Parathyroid adenoma (tissue), 2 donors: Measurements from ENCODE around the gene KRTAP5-1.

Experiments used
- H2AFZ ChIP-seq: fragments of 300-600 bp; sonication (generic); one replicate; pipeline ENCODE4 v1.7.0; 2017; ENCODE audit warnings: antibody characterized with exemption, mild to moderate bottlenecking
- H3K27ac ChIP-seq: fragments of 300-600 bp; sonication (generic); one replicate; pipeline ENCODE4 v1.7.0; 2017
- H3K27me3 ChIP-seq: fragments of 300-600 bp; sonication (generic); one replicate; pipeline ENCODE4 v1.7.0; 2017; ENCODE audit warnings: low read length; ENCODE audit not compliant: control insufficient read depth, insufficient read depth
- H3K36me3 ChIP-seq: fragments of 300-600 bp; sonication (generic); one replicate; pipeline ENCODE4 v1.7.0; 2017; ENCODE audit warnings: low read length; ENCODE audit not compliant: control insufficient read depth, insufficient read depth
- H3K4me1 ChIP-seq: fragments of 300-600 bp; sonication (generic); one replicate; pipeline ENCODE4 v1.7.0; 2017; ENCODE audit warnings: control low read depth
- H3K4me2 ChIP-seq: fragments of 300-600 bp; sonication (generic); one replicate; pipeline ENCODE4 v1.7.0; 2017; ENCODE audit warnings: low read length
- H3K4me3 ChIP-seq: fragments of 300-600 bp; sonication (generic); one replicate; pipeline ENCODE4 v1.7.0; 2017; ENCODE audit warnings: low read depth, low read length
- H3K79me2 ChIP-seq: fragments of 300-600 bp; sonication (generic); one replicate; pipeline ENCODE4 v1.7.0; 2017; ENCODE audit warnings: control low read depth
- H3K9ac ChIP-seq: fragments of 300-600 bp; sonication (generic); one replicate; pipeline ENCODE4 v1.7.0; 2017; ENCODE audit warnings: mild to moderate bottlenecking
- H3K9me3 ChIP-seq: fragments of 300-600 bp; sonication (generic); one replicate; pipeline ENCODE4 v1.7.0; 2017; ENCODE audit warnings: low read length; ENCODE audit not compliant: control insufficient read depth
- TF ChIP-seq, protein P1 (sequence below): fragments of 300-600 bp; sonication (generic); IDR thresholded peaks from one replicate; pipeline ENCODE4 v1.7.0; 2017; ENCODE audit warnings: antibody characterized with exemption, mild to moderate bottlenecking
- donor health status: primary hyperparathyroidism.

KRTAP5-1 gene

DNA sequence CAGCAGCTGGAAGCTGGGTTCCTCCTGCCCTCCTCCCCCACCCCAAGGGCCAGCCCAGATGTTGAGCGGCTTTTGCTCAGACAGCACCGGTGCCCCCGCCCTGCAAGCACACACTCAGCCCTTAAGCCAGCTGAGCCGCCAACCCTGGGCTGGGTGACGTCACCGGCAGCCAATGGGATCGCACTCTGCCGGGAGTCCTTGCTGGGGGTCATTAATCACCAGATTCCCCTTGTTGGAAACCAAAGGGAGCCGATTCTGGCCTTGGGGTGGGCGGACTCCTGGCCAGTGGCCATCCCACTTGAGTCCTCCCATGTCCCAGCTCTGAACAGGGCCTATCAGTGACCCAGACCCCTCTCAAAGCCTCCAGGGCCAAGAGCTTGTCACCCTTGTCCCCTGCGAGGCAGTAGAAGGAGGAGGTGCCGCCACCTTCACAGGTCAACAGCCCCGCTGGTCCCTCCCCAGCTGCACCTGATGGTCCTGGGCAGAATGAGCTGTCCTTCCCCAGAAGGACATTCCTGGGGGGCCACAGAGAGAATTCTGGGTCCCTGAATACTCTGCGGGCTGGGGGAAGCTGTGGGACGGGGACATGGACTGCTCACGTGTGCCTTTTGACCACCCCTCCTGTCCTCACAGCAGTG lies 20.4 kb downstream of the KRTAP5-1 start:
- H3K4me2 ChIP-seq = no peak overlapping the region
- H3K9me3 ChIP-seq = no peaks in the 10 kb centered on the region
- H3K27ac ChIP-seq = no peak overlapping the region
- H3K4me1 ChIP-seq = no peaks in the 10 kb centered on the region
- no peak overlapping the region for H3K4me3 ChIP-seq
- no peaks in the 10 kb centered on the region for H3K36me3 ChIP-seq
- H3K9ac ChIP-seq = no peak overlapping the region
- TF ChIP-seq, protein P1, sequence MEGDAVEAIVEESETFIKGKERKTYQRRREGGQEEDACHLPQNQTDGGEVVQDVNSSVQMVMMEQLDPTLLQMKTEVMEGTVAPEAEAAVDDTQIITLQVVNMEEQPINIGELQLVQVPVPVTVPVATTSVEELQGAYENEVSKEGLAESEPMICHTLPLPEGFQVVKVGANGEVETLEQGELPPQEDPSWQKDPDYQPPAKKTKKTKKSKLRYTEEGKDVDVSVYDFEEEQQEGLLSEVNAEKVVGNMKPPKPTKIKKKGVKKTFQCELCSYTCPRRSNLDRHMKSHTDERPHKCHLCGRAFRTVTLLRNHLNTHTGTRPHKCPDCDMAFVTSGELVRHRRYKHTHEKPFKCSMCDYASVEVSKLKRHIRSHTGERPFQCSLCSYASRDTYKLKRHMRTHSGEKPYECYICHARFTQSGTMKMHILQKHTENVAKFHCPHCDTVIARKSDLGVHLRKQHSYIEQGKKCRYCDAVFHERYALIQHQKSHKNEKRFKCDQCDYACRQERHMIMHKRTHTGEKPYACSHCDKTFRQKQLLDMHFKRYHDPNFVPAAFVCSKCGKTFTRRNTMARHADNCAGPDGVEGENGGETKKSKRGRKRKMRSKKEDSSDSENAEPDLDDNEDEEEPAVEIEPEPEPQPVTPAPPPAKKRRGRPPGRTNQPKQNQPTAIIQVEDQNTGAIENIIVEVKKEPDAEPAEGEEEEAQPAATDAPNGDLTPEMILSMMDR = no peak
- no peaks in the 10 kb centered on the region for H3K27me3 ChIP-seq
- no peaks in the 10 kb centered on the region for H3K79me2 ChIP-seq
- no peak overlapping the region for H2AFZ ChIP-seq

DNA sequence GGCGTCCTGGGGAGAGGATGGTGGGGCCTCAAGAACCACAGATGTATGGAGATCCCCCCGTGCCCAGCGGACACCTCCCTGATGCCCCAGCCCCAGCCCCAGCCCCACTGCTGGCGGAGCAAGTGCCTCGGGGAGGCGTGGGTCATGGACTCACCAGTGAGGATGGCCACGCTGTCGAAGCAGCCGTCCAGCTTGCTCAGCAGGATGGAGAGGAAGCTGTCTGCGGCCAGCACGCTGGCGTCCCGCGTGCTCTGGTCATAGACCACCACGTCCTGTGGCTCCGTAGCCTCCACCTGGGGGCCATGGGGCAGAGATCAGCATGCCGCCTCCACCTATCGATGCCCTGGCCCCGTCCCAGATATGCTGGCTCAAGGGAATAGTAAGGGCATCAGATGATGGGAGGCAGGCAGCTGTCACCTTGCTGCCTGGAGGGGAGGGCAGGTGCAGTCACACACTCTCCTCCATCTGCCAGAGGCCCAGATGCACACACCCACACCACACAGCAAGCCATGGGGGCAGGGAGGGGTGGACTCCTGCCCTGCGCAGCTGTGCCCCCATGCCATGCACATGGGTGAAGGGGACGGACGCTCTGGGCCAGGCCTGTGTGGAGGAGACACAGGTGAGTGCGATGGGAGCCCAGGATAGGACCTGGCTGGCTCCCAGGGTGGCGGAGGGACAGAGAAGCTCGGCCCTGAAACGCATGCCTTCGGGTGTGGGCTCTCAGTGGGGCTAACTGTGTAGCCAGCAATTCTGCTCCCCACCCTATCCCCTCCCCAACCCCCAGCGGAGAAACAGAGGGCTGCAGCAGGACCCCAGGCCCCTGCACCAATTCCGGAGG lies 21.2 kb downstream of the KRTAP5-1 start:
- H3K4me2 ChIP-seq = no peak overlapping the region
- TF ChIP-seq, protein P1 = no peak
- no peaks in the 10 kb centered on the region for H3K79me2 ChIP-seq
- no peaks in the 10 kb centered on the region for H3K4me1 ChIP-seq
- no peaks in the 10 kb centered on the region for H3K27me3 ChIP-seq
- no peak overlapping the region for H3K9ac ChIP-seq
- H2AFZ ChIP-seq = no peak overlapping the region
- no peaks in the 10 kb centered on the region for H3K9me3 ChIP-seq
- H3K36me3 ChIP-seq = no peaks in the 10 kb centered on the region
- H3K27ac ChIP-seq = no peak overlapping the region
- H3K4me3 ChIP-seq = no peak overlapping the region

DNA sequence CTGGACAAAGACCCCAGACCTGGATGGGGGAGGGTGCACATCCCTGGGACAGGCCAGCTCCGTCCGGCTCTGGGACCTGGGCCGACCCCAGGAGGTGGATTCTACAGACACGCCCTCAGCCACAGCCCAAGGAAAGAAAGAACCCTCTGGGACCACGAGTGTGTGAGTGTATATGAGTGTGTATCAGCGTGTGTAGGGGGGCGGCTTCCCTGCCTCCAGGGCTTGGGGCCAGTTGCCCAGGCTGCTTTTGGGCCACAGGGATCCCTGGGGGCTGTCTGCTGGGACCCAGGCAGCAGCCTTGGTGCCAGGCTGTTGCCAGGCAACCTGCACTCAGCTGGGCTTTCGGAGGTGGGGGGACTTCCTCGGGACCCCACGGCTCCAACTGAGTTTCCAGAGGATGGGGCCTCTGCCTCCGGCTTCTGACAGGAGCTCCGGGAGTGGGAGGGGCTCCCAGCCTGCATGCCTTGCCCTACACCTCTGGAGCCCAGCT lies 21.9 kb downstream of the KRTAP5-1 start:
- H3K36me3 ChIP-seq = no peaks in the 10 kb centered on the region
- no peaks in the 10 kb centered on the region for H3K27me3 ChIP-seq
- H3K9ac ChIP-seq = no peak overlapping the region
- no peaks in the 10 kb centered on the region for H3K4me1 ChIP-seq
- no peak overlapping the region for H3K4me2 ChIP-seq
- H3K27ac ChIP-seq = no peak overlapping the region
- H2AFZ ChIP-seq = no peak overlapping the region
- H3K79me2 ChIP-seq = no peaks in the 10 kb centered on the region
- TF ChIP-seq, protein P1 = no peak
- no peak overlapping the region for H3K4me3 ChIP-seq
- H3K9me3 ChIP-seq = no peaks in the 10 kb centered on the region

DNA sequence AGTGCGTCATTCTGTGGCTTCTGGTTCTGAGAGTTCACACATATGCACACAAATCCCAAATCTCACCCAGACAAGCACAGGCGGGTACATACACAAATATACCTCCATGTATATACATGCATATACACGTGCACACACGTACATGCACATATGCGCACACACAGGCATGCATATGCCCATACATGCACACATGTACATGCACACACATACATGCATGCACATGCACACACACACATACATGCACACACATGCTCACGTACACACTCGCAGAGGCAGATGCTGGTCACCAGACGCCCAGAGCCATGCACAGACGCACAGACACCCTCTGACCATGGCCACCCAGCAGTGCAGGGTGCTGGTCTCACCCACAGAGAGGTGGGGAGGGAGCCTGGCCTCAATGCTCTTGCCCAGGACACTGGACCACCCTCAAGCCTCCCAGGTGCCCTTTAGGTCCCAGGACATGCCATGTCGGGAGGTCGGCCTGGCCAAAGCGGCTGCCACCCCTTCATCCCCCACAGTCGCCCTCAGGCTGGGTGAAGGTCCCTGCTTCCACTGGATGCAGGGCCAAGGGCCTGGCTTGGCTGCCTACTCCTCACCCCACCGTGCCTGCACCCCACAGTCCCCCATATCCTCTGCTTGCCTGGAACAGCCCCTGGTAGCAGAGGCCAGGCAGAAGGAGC lies 22.5 kb downstream of the KRTAP5-1 start:
- Histone ChIP-seq H3K4me1 (no peaks in the 10 kb centered on the region), H3K36me3 (no peaks in the 10 kb centered on the region), H3K27ac (no peak overlapping the region)

More for the DNA sequence above, 22.5 kb downstream of the KRTAP5-1 start:
- Histone ChIP-seq H3K4me2 (no peak overlapping the region), H3K27me3 (no peaks in the 10 kb centered on the region), H3K4me3 (no peak overlapping the region), H2AFZ (no peak overlapping the region), H3K9me3 (no peaks in the 10 kb centered on the region), H3K79me2 (no peaks in the 10 kb centered on the region), H3K9ac (no peak overlapping the region)
- TF ChIP-seq, protein P1 = no peak
